ENCODE results near the gene STXBP6.
A peak's percentile ranks its signal among the peaks of the same experiment; 100 is the strongest.

GRCh38 chr14:24984846-24985589 is 64.9 kb downstream of the STXBP6 start:
- TF ChIP-seq REST (IDR thresholded peaks at IDR 0.05; ENCODE audit: low read depth) (no peak), EP300 (IDR thresholded peaks at IDR 0.05; ENCODE audit: borderline replicate concordance) (peak; percentile 16; the same call in 1 of the 2 replicates), TEAD4 (IDR thresholded peaks at IDR 0.05) (no peak), YY1 (IDR thresholded peaks at IDR 0.05; ENCODE audit: low read depth) (no peak), MAX (IDR thresholded peaks at IDR 0.05) (no peak), EGR1 (IDR thresholded peaks at IDR 0.05) (no peak), RAD21 (IDR thresholded peaks at IDR 0.05; ENCODE audit: low read depth) (no peak), FOXM1 (IDR thresholded peaks at IDR 0.05; ENCODE audit: borderline replicate concordance, low read depth) (no peak), NFIC (IDR thresholded peaks at IDR 0.05) (peak; percentile 80), ZBTB7A (IDR thresholded peaks at IDR 0.05; ENCODE audit: low read depth) (no peak), CREB1 (IDR thresholded peaks at IDR 0.05; ENCODE audit: low read depth) (no peak), TCF12 (IDR thresholded peaks at IDR 0.05; ENCODE audit: low read depth) (no peak), TAF1 (IDR thresholded peaks at IDR 0.05; ENCODE audit: low read depth) (no peak), USF1 (IDR thresholded peaks at IDR 0.05) (no peak)

All from Ishikawa (cell line).